Stimulated activated CD8-positive, alpha-beta memory T cell treated with anti-CD3 and anti-CD28 coated beads, Interleukin-15, amount 100 ng/mL, for 24 hours (primary cell): ENCODE results near the gene NPHS1.

Experiments used
- DNase-seq: peaks from one replicate; pipeline ENCODE4 v3.0.0-alpha.2; 2020; ENCODE audit warnings: low read depth

NPHS1 gene

DNA sequence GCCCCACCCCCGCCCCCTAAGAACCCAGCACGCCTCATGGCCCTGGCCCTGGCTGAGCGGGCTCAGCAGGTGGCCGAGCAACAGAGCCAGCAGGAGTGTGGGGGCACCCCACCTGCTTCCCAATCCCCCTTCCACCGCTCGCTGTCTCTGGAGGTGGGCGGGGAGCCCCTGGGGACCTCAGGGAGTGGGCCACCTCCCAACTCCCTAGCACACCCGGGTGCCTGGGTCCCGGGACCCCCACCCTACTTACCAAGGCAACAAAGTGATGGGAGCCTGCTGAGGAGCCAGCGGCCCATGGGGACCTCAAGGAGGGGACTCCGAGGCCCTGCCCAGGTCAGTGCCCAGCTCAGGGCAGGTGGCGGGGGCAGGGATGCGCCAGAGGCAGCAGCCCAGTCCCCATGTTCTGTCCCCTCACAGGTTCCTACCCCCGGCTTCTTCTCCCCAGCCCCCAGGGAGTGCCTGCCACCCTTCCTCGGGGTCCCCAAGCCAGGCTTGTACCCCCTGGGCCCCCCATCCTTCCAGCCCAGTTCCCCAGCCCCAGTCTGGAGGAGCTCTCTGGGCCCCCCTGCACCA lies 65.0 kb downstream of the NPHS1 start:
- DNase-seq = no peak

DNA sequence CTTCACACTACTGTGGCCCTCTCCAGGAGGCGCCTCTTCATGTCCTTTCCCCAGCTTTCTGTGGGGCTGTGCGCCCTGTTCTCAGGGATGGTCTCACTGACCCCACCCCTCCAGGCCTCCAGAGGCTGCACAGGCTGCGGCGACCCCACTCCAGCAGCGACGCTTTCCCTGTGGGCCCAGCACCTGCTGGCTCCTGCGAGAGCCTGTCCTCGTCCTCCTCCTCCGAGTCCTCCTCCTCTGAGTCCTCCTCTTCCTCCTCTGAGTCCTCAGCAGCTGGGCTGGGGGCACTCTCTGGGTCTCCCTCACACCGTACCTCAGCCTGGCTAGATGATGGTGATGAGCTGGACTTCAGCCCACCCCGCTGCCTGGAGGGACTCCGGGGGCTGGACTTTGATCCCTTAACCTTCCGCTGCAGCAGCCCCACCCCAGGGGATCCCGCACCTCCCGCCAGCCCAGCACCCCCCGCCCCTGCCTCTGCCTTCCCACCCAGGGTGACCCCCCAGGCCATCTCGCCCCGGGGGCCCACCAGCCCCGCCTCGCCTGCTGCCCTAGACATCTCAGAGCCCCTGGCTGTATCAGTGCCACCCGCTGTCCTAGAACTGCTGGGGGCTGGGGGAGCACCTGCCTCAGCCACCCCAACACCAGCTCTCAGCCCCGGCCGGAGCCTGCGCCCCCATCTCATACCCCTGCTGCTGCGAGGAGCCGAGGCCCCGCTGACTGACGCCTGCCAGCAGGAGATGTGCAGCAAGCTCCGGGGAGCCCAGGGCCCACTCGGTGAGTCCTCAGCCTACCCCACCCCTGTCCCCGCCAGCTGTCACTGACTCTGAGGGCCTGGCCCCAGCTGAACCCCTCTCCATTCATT lies 65.8 kb downstream of the NPHS1 start:
- no peak for DNase-seq

DNA sequence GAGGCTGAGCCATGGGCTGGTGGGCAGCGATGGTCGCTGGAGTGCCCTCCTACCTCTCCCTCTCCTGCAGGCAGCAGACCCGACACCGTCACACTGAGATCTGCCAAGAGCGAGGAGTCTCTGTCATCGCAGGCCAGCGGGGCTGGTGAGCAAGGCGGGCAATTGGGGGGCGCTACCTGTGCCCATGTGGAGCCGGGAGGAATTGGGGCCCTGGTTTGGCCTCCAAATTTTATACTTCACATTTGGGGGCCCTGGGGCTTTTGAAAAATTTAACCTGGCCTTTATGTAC lies 67.0 kb downstream of the NPHS1 start:
- DNase-seq = no peak

DNA sequence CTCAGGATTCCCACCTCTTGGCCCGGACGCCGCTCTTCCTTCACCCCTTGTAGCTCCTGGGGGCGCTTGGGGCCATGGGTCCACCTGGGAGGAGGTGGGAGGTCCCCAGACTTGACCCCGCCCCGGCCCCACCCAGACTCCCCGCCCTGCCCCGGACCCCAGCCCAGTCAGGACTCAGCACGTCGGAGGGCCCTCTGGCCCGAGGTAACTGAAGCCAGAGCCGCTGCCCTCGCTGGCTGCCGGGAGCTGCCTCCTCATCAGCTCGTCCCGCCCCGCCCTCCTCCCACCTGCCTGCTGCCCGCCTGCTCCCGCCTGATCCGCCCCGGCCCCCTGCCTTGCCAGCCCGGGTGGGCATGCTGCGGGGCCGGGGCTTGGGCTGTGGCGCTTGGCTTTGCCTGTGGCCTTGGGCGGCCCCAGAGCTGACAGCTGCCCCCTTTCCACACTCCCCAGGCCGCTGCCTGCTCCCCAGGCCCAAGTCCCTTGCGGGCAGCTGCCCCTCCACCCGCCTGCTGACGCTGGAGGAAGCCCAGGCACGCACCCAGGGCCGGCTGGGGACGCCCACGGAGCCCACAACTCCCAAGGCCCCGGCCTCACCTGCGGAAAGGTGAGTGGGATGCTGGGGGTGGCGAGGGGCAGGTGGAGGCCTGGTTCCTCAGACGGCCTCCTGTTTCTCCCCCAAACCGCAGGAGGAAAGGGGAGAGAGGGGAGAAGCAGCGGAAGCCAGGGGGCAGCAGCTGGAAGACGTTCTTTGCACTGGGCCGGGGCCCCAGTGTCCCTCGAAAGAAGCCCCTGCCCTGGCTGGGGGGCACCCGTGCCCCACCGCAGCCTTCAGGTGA lies 67.6 kb downstream of the NPHS1 start:
- no peak for DNase-seq

DNA sequence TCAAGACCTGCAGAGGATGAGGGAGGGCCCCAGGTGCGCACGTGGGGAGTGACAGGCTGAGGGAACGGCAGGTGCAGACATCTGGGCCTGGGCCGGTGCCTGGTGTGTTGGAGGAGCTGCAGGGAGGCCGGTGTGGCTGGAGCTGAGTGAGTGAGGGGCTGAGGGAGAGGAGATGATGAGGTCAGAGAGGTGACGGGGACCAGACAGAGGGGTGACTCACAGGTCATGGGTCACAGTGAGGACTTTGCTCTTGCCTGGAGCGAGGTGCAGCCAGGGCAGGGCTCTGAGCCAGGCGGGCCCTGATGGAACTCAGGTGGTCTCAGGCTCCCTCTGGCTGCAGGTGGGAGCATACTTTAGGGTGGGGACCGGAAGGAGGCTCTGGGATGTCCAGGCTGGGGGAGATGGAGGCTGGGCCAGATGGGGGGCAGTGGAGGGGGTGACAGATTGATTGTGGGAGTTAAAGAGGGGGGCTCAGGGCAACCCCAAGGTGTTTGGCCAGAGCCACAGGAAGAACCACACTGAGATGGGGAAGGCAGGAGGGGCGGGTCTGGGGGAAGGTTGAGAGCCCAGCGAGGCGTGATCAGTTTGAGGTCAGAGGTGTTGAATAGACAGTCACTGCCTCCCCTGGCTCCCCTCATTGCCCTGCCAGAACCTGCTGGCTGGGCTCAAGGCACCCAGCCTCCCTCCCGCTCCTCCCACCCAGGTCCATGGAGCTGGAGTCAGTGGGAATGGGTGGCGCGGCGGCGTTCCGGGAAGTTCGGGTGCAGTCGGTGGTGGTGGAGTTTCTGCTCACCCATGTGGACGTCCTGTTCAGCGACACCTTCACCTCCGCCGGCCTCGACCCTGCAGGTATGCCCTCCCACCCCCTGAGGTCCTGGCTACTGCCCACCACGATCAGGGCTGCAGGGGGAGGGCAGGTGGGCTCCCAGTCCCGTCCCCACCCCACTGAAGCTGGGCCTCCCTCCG lies 68.6 kb downstream of the NPHS1 start:
- no peak for DNase-seq

DNA sequence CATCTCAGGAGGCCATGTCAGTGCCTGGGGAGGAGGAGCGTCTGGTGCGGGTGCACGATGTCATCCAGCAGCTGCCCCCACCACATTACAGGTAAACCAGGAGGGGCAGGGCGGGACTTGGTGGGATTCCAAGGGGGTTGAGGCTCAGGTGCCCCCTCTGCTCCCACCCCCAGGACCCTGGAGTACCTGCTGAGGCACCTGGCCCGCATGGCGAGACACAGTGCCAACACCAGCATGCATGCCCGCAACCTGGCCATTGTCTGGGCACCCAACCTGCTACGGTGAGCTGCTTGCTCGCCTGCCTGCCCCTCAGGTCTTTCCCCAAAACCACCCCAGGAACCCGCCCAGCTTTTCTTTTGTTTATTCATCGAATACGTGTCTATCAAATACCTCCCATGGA lies 69.7 kb downstream of the NPHS1 start:
- DNase-seq = no peak

DNA sequence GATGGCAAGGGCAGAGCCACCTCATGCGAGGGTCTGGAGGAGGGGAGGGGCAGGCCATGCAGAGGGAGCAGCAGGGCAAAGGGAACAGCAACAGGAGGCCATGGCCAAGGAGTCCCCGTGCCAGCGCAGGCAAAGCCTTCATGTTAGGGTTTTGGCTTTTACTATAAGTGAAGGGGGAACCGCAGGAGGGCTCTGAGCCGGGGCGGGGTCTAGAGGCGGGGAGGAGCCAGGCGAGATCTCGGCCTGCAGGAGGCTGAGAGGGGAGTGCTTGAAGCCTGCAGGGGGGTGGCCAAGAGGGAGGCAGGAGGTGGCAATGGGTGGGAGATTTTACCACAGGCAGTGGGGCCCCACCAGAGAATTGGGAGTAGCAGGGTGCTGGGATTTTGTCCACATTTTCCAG lies 70.7 kb downstream of the NPHS1 start:
- DNase-seq = no peak

DNA sequence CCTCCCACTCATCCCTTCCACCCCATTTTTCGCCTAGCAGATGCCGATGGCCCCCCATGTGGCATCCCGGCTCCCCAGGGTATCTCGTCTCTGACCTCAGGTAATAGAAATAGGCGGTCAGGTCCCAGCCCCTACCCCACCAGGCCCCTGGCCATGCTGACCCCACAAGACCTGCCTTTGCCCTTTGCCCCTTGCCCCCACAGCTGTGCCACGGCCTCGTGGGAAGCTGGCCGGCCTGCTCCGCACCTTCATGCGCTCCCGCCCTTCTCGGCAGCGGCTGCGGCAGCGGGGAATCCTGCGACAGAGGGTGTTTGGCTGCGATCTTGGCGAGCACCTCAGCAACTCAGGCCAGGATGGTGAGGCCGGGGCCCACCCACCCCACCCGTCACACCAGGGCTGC lies 71.6 kb downstream of the NPHS1 start:
- no peak for DNase-seq

DNA sequence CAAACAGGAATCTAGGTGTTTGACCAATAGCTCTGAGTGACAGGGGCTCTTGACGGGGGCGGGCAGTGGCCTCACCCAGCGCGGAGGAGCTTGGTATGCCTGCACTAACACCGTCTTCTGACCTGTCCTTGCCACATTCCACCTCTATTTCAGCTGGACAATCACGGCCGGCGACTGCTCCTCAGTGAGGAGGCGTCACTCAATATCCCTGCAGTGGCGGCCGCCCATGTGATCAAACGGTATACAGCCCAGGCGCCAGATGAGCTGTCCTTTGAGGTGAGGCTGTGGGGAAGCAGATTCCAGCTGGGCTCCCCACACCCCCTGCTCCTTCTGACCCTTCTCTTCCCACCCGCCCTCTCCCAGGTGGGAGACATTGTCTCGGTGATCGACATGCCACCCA lies 72.2 kb downstream of the NPHS1 start:
- no peak for DNase-seq

DNA sequence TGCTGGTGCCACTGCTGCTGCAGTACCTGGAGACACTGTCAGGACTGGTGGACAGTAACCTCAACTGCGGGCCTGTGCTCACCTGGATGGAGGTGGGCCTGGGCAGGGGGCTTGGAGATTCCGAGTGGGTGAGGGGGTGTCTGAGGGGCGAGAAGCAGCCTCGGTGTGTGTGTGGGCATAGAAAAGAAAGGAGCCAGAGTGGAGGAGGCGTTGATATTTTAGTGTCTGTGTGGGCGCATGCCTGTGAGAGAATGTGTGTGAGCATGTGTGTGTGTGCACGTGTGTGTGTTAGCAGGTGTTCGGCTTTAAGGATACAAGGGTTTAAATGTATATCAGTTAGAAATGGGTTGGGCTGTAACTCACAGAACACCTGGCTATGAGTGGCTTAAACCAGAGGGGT lies 73.3 kb downstream of the NPHS1 start:
- no peak for DNase-seq

DNA sequence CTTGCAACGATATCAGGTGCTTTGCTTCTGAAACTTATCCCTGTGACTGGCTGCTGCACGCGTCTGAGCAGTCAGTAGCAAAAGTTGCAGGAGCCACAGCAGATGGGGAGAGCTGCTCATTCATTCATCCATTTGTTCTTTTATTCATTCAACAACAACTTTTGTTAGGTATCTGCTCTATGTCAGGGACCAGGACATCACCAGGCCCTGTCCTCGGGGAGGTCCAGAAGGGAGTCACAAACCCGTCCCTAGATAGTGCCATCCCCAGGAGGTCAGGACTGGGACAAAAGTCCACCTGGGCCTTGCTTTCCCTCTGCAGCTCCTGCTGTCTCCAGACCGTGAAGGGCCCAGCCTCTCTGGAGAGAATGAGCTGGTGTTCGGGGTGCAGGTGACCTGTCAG lies 74.3 kb downstream of the NPHS1 start:
- no peak for DNase-seq

DNA sequence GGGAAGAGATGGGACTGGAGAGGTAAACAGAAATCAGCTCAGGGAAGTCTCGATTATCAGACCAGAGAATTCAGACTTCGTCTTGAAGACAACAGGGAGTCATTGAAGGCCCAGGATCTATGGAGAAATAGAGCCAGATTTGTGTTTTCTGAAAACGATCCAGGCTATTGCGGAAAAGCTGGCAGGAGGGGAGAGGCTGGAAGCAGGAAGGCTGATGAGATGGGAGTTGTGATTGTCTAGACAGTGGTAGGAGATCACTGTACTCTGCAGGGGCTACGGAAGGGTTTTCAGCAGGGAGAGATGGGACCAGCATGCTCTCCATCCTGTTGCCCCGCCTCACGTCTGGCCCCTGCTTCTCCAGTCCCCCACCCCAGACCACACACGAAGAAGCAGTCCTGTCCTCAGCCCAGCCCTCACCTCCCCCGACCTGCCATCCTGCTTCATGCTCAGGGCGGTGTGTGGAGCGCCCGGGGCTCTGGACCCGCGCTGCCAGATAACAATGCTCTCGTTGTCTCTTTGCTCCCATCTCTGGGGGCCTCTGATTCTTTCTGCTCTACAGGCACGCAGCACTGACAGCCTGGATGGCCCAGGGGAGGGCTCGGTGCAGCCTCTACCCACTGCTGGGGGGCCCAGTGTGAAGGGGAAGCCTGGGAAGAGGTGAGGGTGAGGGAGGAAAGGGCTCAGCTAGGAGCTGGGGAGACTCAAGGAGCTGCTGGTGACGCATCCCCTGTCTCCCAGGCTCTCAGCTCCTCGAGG lies 75.0 kb downstream of the NPHS1 start:
- DNase-seq = no peak

DNA sequence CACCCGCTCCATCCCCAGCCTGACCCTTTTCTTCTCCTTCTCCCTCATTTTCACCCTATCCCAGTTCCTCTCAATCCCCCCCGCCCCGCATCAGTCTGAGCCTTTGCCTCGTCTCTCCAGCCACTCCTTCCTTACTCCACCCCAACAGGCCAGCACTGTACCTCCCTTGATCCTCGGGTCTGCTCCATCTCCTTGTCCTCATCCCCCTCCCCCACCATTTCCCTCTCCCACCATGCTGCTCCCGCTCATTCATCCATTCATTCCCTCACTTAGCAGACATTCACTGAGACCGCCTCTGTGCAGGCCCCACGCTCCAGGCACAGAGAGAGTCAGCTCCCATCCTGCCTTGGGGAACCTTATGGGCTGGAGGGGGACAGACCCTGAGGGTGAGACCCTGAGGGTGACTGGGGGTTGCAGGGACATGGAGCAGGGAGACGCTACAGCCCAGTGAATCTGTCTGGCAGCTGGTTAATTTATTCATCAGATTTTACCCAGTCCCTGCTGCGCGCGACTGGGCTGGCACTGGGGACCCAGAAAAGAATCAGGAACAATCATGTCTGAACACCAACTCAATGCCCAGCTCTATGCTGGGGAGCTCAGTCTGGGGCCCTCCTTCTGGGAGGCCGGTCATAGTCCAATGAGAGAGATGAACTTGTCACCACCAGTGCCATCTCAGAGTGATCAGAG lies 76.1 kb downstream of the NPHS1 start:
- DNase-seq = no peak
